Tibial nerve (tissue), 4 donors: Measurements from ENCODE around the gene SEMA3C.

Experiments used
- CTCF ChIP-seq, 5 experiments: fragments of 200-600 bp in 3 of 5; fragments of 450-650 bp in 2 of 5; sonication (generic) in 3 of 5; IDR thresholded peaks; one replicate each; pipeline ENCODE4 v1.5.1; 2016 to 2019; ENCODE audit warnings: antibody characterized with exemption in 5 of 5, mild to moderate bottlenecking in 3 of 5, moderate library complexity in 2 of 5
- EP300 ChIP-seq, 2 donors: sonication (generic); formaldehyde crosslinking; IDR thresholded peaks; one replicate each; pipeline ENCODE4 v1.6.1; 2017; ENCODE audit warnings: antibody characterized with exemption in 2 of 2, mild to moderate bottlenecking in 1 of 2
- POLR2A ChIP-seq, 2 donors: fragments of 450-650 bp; IDR thresholded peaks; one replicate each; pipeline ENCODE4 v1.6.1; 2017; ENCODE audit warnings: antibody characterized with exemption in 2 of 2, mild to moderate bottlenecking in 2 of 2, moderate library complexity in 2 of 2

GRCh38 chr7:80787721-80788120 is 131.1 kb downstream of the SEMA3C start:
- TF ChIP-seq POLR2A (IDR thresholded peaks at IDR 0.05) = no peak
- TF ChIP-seq CTCF (IDR thresholded peaks at IDR 0.05) = no peak
- no peak for TF ChIP-seq EP300 (IDR thresholded peaks at IDR 0.05)
